ENCODE data around the gene CIDEA. TPM values are rescaled to one million over a fixed set of nuclear protein-coding genes. Genes with fewer than 3 reads are reported as not detected.

The CIDEA gene
- total RNA-seq, 1 experiment from 2014 or later, result 0.50 TPM

GRCh38 chr18:12301263-12302005 lies 47.3 kb downstream of the CIDEA start:
- ChIA-PET CTCF (interaction anchor here (1.2 kb wide), 2 partner anchors 13 to 27 kb away, joined by 3 to 6 read pairs; no protein-coding TSS in a partner anchor), POLR2A (no interaction called here)
- no peak for ATAC-seq
- Mint-ChIP-seq H3K9me3 (peaks cover 5% of the 10 kb centered on the region; the same call in 1 of the 2 replicates), H3K36me3 (peaks cover 5% of the 10 kb centered on the region; the same call in 1 of the 2 replicates), H3K4me3 (no peak overlapping the region), H3K4me1 (peaks cover 24% of the 10 kb centered on the region), H3K27ac (no peak overlapping the region), H3K27me3 (ENCODE audit: low read depth) (peaks cover 8% of the 10 kb centered on the region)
- no peak for DNase-seq (ENCODE audit: low spot score)
- TF ChIP-seq AR (CRISPR knock-in tag; IDR thresholded peaks at IDR 0.05) (no peak), ATF3 (CRISPR knock-in tag; conservative IDR thresholded peaks at IDR 0.05) (no peak), USF1 (CRISPR knock-in tag; IDR thresholded peaks at IDR 0.05) (no peak), ZNF423 (CRISPR knock-in tag; IDR thresholded peaks at IDR 0.05) (no peak), ZBTB21 (CRISPR knock-in tag; IDR thresholded peaks at IDR 0.05; ENCODE audit: borderline replicate concordance) (no peak), CBFB (CRISPR knock-in tag; IDR thresholded peaks at IDR 0.05; ENCODE audit: low read depth) (no peak)

DNA sequence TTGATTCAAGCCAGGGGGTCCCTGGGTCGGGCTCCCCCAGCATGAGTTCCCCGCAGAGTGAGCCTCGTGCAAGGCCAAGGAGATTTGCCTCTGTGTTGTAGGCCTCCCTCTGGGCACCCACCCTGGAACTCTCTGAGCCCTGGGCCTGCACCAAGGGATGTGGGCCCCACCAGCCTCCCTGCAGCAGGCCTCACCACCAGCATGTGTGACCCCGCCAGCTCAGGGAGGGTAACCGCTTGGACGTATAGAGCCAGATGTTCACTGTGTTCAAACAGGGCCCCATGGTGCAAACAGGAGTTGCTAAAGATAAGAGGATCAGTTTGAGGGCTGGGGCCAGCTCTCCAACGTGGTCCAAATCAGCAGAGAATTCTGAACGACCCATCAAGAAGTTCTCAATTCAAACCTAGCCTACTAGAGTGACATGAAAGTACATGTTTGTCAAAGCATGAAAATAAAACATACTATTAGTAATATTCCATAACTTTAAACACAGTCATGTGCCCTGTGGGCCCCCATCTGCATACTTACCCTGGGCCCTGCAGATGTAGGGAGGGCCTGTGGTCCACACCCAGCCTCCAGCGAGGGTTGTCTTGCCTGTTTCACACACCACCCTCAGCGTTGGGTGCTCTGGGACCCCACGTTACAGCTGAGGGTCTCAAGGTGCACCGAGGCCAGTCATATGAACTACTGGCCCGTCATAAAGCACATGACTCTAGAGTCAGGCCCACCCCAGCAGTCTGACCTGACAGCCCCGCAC lies 48.4 kb downstream of the CIDEA start:
- peaks cover 20% of the 10 kb centered on the region for H3K27me3 Mint-ChIP-seq (ENCODE audit: low read depth)
- peaks cover 5% of the 10 kb centered on the region; the same call in 1 of the 2 replicates for H3K9me3 Mint-ChIP-seq
- H3K4me3 Mint-ChIP-seq, result no peak overlapping the region
- H3K4me1 Mint-ChIP-seq, result peaks cover 32% of the 10 kb centered on the region
- CTCF ChIA-PET, result interaction anchor here (1.2 to 2.0 kb wide), 3 partner anchors 14 to 31 kb away, joined by 3 to 13 read pairs (median 6); no protein-coding TSS in a partner anchor
- peaks cover 5% of the 10 kb centered on the region; the same call in 1 of the 2 replicates for H3K36me3 Mint-ChIP-seq
- POLR2A ChIA-PET, result no interaction called here
- DNase-seq (ENCODE audit: low spot score) (no peak), ATAC-seq (no peak)
- no peak overlapping the region for H3K27ac Mint-ChIP-seq
- TF ChIP-seq JUN (CRISPR knock-in tag; IDR thresholded peaks at IDR 0.05), result no peak
- no peak for TF ChIP-seq ATF1 (CRISPR knock-in tag; IDR thresholded peaks at IDR 0.05)
- no peak for TF ChIP-seq CBFB (CRISPR knock-in tag; IDR thresholded peaks at IDR 0.05; ENCODE audit: low read depth)
- TF ChIP-seq, protein P1, sequence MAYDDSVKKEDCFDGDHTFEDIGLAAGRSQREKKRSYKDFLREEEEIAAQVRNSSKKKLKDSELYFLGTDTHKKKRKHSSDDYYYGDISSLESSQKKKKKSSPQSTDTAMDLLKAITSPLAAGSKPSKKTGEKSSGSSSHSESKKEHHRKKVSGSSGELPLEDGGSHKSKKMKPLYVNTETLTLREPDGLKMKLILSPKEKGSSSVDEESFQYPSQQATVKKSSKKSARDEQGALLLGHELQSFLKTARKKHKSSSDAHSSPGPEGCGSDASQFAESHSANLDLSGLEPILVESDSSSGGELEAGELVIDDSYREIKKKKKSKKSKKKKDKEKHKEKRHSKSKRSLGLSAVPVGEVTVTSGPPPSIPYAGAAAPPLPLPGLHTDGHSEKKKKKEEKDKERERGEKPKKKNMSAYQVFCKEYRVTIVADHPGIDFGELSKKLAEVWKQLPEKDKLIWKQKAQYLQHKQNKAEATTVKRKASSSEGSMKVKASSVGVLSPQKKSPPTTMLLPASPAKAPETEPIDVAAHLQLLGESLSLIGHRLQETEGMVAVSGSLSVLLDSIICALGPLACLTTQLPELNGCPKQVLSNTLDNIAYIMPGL (CRISPR knock-in tag; IDR thresholded peaks at IDR 0.05), result no peak
- TF ChIP-seq ZNF532 (CRISPR knock-in tag; IDR thresholded peaks at IDR 0.05; ENCODE audit: borderline replicate concordance), result no peak
- no peak for TF ChIP-seq ESRRA (CRISPR knock-in tag; IDR thresholded peaks at IDR 0.05; ENCODE audit: borderline replicate concordance)
- TF ChIP-seq ZNF121 (CRISPR knock-in tag; IDR thresholded peaks at IDR 0.05), result no peak
- no peak for TF ChIP-seq USF1 (CRISPR knock-in tag; IDR thresholded peaks at IDR 0.05)
- no peak for TF ChIP-seq ZNF671 (CRISPR knock-in tag; IDR thresholded peaks at IDR 0.05)
- no peak for TF ChIP-seq SMAD3 (CRISPR knock-in tag; IDR thresholded peaks at IDR 0.05; ENCODE audit: borderline replicate concordance)
- TF ChIP-seq TCF7 (CRISPR knock-in tag; IDR thresholded peaks at IDR 0.05; ENCODE audit: low read depth), result no peak
- TF ChIP-seq JAZF1 (CRISPR knock-in tag; IDR thresholded peaks at IDR 0.05), result no peak
- TF ChIP-seq SP1 (CRISPR knock-in tag; conservative IDR thresholded peaks at IDR 0.05), result no peak
- no peak for TF ChIP-seq TEAD4 (CRISPR knock-in tag; IDR thresholded peaks at IDR 0.05)
- no peak for TF ChIP-seq NFE2L1 (CRISPR knock-in tag; IDR thresholded peaks at IDR 0.05)
- TF ChIP-seq ATF3 (CRISPR knock-in tag; conservative IDR thresholded peaks at IDR 0.05), result no peak
- no peak for TF ChIP-seq ZNF396 (CRISPR knock-in tag; IDR thresholded peaks at IDR 0.05; ENCODE audit: borderline replicate concordance)
